Panc1 (cell line): Measurements from ENCODE around the gene KRT38. TPM values are rescaled to one million over a fixed set of nuclear protein-coding genes. Genes with fewer than 3 reads are reported as not detected.

ENCODE experiments used
- ATAC-seq: fragments of 200-7000 bp; cut with Tn5 transposase; 2 replicates; pipeline ENCODE4 v1.9.1; 2020; ENCODE audit warnings: mild to moderate bottlenecking, moderate library complexity
- BruUV-seq: library from RNA; stranded (reverse); fragments of 400-500 nt; replicated peaks from 2 replicates; lab custom pipeline; 2021; lab: Mats Ljungman, UMichigan
- CTCF ChIA-PET: fragments of 300-600 bp; sonication (Branson Sonifier 250); formaldehyde crosslinking; loops from one replicate; lab custom pipeline; 2022; ENCODE audit warnings: antibody characterized with exemption; lab: Charles Lee
- POLR2A ChIA-PET: fragments of 300-600 bp; sonication (Branson Sonifier 250); formaldehyde crosslinking; loops from one replicate; lab custom pipeline; 2022; ENCODE audit warnings: antibody characterized with exemption; lab: Charles Lee
- DNase-seq: peaks from one replicate; pipeline ENCODE4 v3.0.0-alpha.2; 2010; ENCODE audit warnings: low read depth, low spot score
- H3K27ac ChIP-seq: 2 replicates; pipeline ENCODE4 v1.5.1; 2011; ENCODE audit warnings: mild to moderate bottlenecking, low read length, inconsistent platforms
- H3K27me3 ChIP-seq: fragments of 200-500 bp; sonication (Bioruptor generic); 2 replicates; pipeline ENCODE4 v1.6.0; 2014; ENCODE audit warnings: low read length, inconsistent platforms; ENCODE audit not compliant: control insufficient read depth, insufficient read depth
- H3K36me3 ChIP-seq: fragments of 200-500 bp; sonication (Bioruptor generic); 2 replicates; pipeline ENCODE4 v1.5.1; 2014; ENCODE audit warnings: inconsistent platforms, mild to moderate bottlenecking, low read length, moderate library complexity; ENCODE audit not compliant: control insufficient read depth, insufficient read depth
- H3K4me1 ChIP-seq: 2 replicates; pipeline ENCODE4 v1.5.1; 2011; ENCODE audit warnings: inconsistent platforms, mild to moderate bottlenecking, low read length, moderate library complexity; ENCODE audit not compliant: control insufficient read depth, insufficient read depth
- H3K4me3 ChIP-seq, 2 experiments: 2 replicates each; pipeline ENCODE4 v1.5.1; 2011 to 2012; ENCODE audit warnings: low read depth in 2 of 2, low read length in 2 of 2, mild to moderate bottlenecking in 2 of 2, inconsistent platforms in 1 of 2, moderate library complexity in 1 of 2
- H3K9me3 ChIP-seq: fragments of 200-500 bp; sonication (Bioruptor generic); 2 replicates; pipeline ENCODE4 v1.5.1; 2014; ENCODE audit warnings: low read depth, mild to moderate bottlenecking, inconsistent platforms, low read length, moderate library complexity; ENCODE audit not compliant: control insufficient read depth, insufficient read depth
- POLR2AphosphoS5 ChIP-seq: IDR thresholded peaks from 2 replicates; pipeline ENCODE4 v1.6.1; 2012; ENCODE audit warnings: mild to moderate bottlenecking, low read depth, low read length, moderate library complexity
- SIN3A ChIP-seq: IDR thresholded peaks from 2 replicates; pipeline ENCODE4 v1.6.1; 2012; ENCODE audit warnings: low read depth, mild to moderate bottlenecking, low read length, moderate library complexity, borderline replicate concordance; ENCODE audit not compliant: insufficient read depth
- TCF7L2 ChIP-seq: IDR thresholded peaks from 2 replicates; pipeline ENCODE4 v1.6.1; 2011; ENCODE audit warnings: mild to moderate bottlenecking, low read depth, low read length, inconsistent platforms
- in situ Hi-C: cut with HindIII; loops from 2 replicates; pipeline ENCODE4 v1.10.0; 2016; ENCODE audit warnings: low sequenced_read_pairs, low pct_unique_long_range_greater_than_20kb
- intact Hi-C: fragments of 100-400 bp; cut with micrococcal nuclease; formaldehyde crosslinking; loops from one replicate; pipeline ENCODE4 v1.10.0; 2022; ENCODE audit not compliant: unreplicated experiment
- total RNA-seq: library from RNA; stranded (reverse); gene quantifications from one replicate; pipeline ENCODE4 v1.2.1, GENCODE V29; 2021; ENCODE audit not compliant: unreplicated experiment
- TF ChIP-seq, protein P1 (sequence below), 2 experiments: IDR thresholded peaks; 2 replicates each; pipeline ENCODE4 v1.6.1; 2011 to 2012; ENCODE audit warnings: low read depth in 2 of 2, control low read depth in 1 of 2, low read length in 1 of 2, mild to moderate bottlenecking in 1 of 2, moderate library complexity in 1 of 2; ENCODE audit not compliant: insufficient read depth in 1 of 2
- TF ChIP-seq, protein P2 (sequence below): fragments of 450-650 bp; IDR thresholded peaks from 2 replicates; pipeline ENCODE4 v1.5.1; 2017; ENCODE audit warnings: mild to moderate bottlenecking

The KRT38 gene
- total RNA-seq, 1 experiment from 2014 or later = not detected

DNA sequence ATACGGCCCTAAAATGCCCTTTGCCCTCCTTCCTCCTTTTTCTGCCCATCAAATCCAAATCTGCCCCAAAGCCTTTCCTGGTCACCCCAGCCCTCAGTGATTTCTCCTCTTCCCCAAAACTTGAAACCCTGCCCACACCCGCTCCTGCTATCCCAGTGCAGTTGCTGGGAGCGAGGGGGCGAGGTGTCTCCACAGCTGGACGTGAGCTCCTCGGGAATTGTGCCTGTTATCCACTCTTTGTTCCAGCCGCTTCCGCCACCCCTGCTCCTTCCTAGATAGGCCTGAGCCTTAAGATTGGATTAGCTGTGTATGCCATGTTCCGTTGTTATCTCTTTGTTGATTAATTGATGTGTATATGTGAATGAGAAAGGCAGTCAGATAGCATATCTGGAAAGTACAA, 42.7 kb upstream of the KRT38 start:
- in situ Hi-C loops = no loop called here
- BruUV-seq = no TSS peak

DNA sequence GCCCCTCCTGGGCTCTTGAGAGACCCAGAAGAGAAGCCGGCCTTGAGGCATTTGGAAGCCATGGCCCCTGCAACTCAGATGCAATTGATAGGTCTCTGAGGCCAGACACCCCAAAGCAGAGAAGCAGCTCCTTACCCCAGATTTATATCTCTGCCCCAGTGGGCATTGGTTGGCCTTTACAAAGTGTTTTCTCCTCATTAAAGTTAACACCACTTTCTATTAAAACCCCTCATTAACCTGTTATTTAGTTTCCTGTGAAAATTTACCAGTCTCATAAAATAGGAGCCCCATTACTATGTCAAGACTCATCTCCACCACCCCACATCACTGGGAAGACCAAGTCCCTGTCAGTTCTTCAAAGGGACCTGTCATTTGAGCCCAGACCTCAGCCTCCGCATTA, 40.3 kb upstream of the KRT38 start, which contains the start of gene KRT35:
TSS of gene KRT35 (minus strand) at position 116 of the 400 bp plus-strand sequence. CDS start at position 62, 54 bp downstream.
- in situ Hi-C loops = no loop called here
- Histone ChIP-seq H3K9me3 (no peaks in the 10 kb centered on the region), H3K27ac (no peak within 1 kb of the TSS; the same call in 1 of the 2 replicates), H3K36me3 (no peaks in the 10 kb centered on the region), H3K4me3 (no peak within 1 kb of the TSS), H3K27me3 (no peaks in the 10 kb centered on the region), H3K4me1 (peaks cover 15% of the 10 kb centered on the region)
- DNase-seq (no peak), ATAC-seq (no peak)
- no TSS peak for BruUV-seq
- intact Hi-C loops = loop anchor here (5.0 kb wide), 1 partner anchor 379 kb away; the partner anchor contains the start of gene KRTAP4-16
- ChIA-PET POLR2A (no interaction called here), CTCF (no interaction called here)
- TF ChIP-seq, protein P1, sequence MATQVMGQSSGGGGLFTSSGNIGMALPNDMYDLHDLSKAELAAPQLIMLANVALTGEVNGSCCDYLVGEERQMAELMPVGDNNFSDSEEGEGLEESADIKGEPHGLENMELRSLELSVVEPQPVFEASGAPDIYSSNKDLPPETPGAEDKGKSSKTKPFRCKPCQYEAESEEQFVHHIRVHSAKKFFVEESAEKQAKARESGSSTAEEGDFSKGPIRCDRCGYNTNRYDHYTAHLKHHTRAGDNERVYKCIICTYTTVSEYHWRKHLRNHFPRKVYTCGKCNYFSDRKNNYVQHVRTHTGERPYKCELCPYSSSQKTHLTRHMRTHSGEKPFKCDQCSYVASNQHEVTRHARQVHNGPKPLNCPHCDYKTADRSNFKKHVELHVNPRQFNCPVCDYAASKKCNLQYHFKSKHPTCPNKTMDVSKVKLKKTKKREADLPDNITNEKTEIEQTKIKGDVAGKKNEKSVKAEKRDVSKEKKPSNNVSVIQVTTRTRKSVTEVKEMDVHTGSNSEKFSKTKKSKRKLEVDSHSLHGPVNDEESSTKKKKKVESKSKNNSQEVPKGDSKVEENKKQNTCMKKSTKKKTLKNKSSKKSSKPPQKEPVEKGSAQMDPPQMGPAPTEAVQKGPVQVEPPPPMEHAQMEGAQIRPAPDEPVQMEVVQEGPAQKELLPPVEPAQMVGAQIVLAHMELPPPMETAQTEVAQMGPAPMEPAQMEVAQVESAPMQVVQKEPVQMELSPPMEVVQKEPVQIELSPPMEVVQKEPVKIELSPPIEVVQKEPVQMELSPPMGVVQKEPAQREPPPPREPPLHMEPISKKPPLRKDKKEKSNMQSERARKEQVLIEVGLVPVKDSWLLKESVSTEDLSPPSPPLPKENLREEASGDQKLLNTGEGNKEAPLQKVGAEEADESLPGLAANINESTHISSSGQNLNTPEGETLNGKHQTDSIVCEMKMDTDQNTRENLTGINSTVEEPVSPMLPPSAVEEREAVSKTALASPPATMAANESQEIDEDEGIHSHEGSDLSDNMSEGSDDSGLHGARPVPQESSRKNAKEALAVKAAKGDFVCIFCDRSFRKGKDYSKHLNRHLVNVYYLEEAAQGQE (IDR thresholded peaks at IDR 0.05; ENCODE audit: insufficient read depth in 1 of 2, low read depth in 2 of 2, low read length in 1 of 2) = no peak
- TF ChIP-seq, protein P2, sequence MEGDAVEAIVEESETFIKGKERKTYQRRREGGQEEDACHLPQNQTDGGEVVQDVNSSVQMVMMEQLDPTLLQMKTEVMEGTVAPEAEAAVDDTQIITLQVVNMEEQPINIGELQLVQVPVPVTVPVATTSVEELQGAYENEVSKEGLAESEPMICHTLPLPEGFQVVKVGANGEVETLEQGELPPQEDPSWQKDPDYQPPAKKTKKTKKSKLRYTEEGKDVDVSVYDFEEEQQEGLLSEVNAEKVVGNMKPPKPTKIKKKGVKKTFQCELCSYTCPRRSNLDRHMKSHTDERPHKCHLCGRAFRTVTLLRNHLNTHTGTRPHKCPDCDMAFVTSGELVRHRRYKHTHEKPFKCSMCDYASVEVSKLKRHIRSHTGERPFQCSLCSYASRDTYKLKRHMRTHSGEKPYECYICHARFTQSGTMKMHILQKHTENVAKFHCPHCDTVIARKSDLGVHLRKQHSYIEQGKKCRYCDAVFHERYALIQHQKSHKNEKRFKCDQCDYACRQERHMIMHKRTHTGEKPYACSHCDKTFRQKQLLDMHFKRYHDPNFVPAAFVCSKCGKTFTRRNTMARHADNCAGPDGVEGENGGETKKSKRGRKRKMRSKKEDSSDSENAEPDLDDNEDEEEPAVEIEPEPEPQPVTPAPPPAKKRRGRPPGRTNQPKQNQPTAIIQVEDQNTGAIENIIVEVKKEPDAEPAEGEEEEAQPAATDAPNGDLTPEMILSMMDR = no peak
- no peak for TF ChIP-seq POLR2AphosphoS5
- TF ChIP-seq SIN3A = no peak
- TF ChIP-seq TCF7L2 = no peak

More for the DNA sequence above, 42.7 kb upstream of the KRT38 start:
- no peaks in the 10 kb centered on the region for H3K9me3 ChIP-seq
- H3K27me3 ChIP-seq = no peaks in the 10 kb centered on the region
- no peaks in the 10 kb centered on the region for H3K36me3 ChIP-seq
- intact Hi-C loops = loop anchor here (5.0 kb wide), 1 partner anchor 381 kb away; the partner anchor contains the start of gene KRTAP4-16
- no peak overlapping the region for H3K4me3 ChIP-seq
- no peak for ATAC-seq
- TF ChIP-seq, protein P1 (IDR thresholded peaks at IDR 0.05; ENCODE audit: insufficient read depth in 1 of 2, low read depth in 2 of 2, low read length in 1 of 2) = no peak
- TF ChIP-seq TCF7L2 (no peak), SIN3A (no peak), POLR2AphosphoS5 (no peak)
- TF ChIP-seq, protein P2 = no peak
- DNase-seq = no peak
- peaks cover 17% of the 10 kb centered on the region for H3K4me1 ChIP-seq
- no peak overlapping the region for H3K27ac ChIP-seq
- POLR2A ChIA-PET = no interaction called here
- CTCF ChIA-PET = no interaction called here
